Calu3 (cell line): Measurements from ENCODE around the gene C5AR2. TPM values are rescaled to one million over a fixed set of nuclear protein-coding genes. Genes with fewer than 3 reads are reported as not detected.
"Not testable (repeated sequence)": the region's sequence is repeated elsewhere in the genome, so short reads cannot be mapped to it uniquely, and the experiment has no call there.

Source experiments
- BruUV-seq: library from RNA; stranded (reverse); fragments of 400-500 nt; replicated peaks from 2 replicates; lab custom pipeline; 2021; lab: Mats Ljungman, UMichigan
- CTCF ChIA-PET: fragments of 300-600 bp; sonication (Branson Sonifier 250); formaldehyde crosslinking; loops from one replicate; lab custom pipeline; 2022; ENCODE audit warnings: antibody characterized with exemption; lab: Charles Lee
- DNase-seq: peaks from one replicate; pipeline ENCODE4 v3.0.0; 2022
- H3K27ac Mint-ChIP-seq: one replicate; pipeline ENCODE4 v1.8.0; 2022; ENCODE audit warnings: mixed read lengths; ENCODE audit not compliant: unreplicated experiment
- H3K27me3 Mint-ChIP-seq: one replicate; pipeline ENCODE4 v1.8.0; 2022; ENCODE audit warnings: mixed read lengths; ENCODE audit not compliant: unreplicated experiment
- H3K36me3 Mint-ChIP-seq: one replicate; pipeline ENCODE4 v1.8.0; 2022; ENCODE audit warnings: mild to moderate bottlenecking, moderate library complexity, mixed read lengths; ENCODE audit not compliant: insufficient read depth, unreplicated experiment
- H3K4me1 Mint-ChIP-seq: one replicate; pipeline ENCODE4 v1.8.0; 2022; ENCODE audit warnings: mild to moderate bottlenecking, low read depth, mixed read lengths; ENCODE audit not compliant: unreplicated experiment
- H3K4me3 Mint-ChIP-seq: one replicate; pipeline ENCODE4 v1.8.0; 2022; ENCODE audit warnings: mild to moderate bottlenecking, low read depth, moderate library complexity, mixed read lengths; ENCODE audit not compliant: unreplicated experiment
- H3K9me3 Mint-ChIP-seq: one replicate; pipeline ENCODE4 v1.8.0; 2022; ENCODE audit warnings: low read depth, mixed read lengths; ENCODE audit not compliant: unreplicated experiment
- intact Hi-C: fragments of 100-400 bp; cut with micrococcal nuclease; formaldehyde crosslinking; loops from one replicate; pipeline ENCODE4 v1.10.0; 2022; ENCODE audit not compliant: unreplicated experiment
- total RNA-seq: library from RNA; stranded (reverse); gene quantifications from 2 replicates; pipeline ENCODE4 v1.2.3, GENCODE V29; 2022
- TF ChIP-seq, protein P1 (sequence below): fragments of 200-600 bp; IDR thresholded peaks from one replicate; pipeline ENCODE4 v1.8.0; 2022; ENCODE audit warnings: antibody characterized with exemption; ENCODE audit not compliant: unreplicated experiment

The C5AR2 gene
- total RNA-seq, 1 experiment from 2014 or later: 0.31 TPM

DNA sequence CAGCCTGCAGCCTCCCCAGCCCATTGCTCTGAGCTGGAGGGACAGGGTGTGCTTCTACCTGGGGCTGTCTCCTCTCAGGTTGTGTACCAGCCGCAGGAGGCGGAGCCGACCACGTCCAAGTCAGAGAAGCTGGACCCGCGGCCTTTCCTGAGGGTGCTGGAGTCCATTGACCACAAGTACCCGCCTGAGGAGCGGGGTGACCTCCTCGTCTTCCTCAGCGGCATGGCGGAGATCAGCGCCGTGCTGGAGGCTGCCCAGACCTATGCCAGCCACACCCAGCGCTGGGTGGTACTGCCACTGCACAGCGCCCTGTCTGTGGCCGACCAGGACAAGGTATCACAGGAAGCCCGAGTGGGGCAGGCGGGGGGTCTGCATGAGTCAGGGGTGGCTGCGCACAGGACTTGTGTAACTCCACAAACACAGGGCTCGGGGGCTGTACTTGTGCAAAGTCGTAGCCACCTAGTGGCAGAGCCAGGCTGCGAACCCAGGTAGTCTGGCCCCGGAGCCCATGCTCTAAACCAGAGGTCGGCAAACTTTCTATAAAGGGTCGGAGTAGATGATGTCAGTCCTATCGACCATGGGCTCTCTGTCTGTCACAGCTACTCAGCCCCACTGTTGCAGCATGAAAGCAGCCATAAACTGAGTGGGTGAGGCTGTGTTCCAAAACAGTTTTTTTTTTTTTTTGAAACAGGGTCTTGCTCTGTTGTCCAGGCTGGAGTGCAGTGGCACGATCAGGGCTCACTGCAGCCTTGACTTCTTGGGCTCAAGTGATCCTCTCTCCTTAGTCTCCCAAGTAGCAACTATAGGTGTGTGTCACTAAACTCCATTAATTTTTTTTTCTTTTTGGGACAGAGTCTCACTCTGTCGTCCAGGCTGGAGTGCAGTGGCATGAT, 26.1 kb downstream of the C5AR2 start:
- intact Hi-C loops: no loop called here
- Mint-ChIP-seq H3K27ac (no peak overlapping the region), H3K4me3 (no peak overlapping the region), H3K4me1 (peaks cover under 1% of the 10 kb centered on the region), H3K36me3 (peaks cover 84% of the 10 kb centered on the region), H3K27me3 (no peaks in the 10 kb centered on the region), H3K9me3 (no peaks in the 10 kb centered on the region)
- TF ChIP-seq, protein P1, sequence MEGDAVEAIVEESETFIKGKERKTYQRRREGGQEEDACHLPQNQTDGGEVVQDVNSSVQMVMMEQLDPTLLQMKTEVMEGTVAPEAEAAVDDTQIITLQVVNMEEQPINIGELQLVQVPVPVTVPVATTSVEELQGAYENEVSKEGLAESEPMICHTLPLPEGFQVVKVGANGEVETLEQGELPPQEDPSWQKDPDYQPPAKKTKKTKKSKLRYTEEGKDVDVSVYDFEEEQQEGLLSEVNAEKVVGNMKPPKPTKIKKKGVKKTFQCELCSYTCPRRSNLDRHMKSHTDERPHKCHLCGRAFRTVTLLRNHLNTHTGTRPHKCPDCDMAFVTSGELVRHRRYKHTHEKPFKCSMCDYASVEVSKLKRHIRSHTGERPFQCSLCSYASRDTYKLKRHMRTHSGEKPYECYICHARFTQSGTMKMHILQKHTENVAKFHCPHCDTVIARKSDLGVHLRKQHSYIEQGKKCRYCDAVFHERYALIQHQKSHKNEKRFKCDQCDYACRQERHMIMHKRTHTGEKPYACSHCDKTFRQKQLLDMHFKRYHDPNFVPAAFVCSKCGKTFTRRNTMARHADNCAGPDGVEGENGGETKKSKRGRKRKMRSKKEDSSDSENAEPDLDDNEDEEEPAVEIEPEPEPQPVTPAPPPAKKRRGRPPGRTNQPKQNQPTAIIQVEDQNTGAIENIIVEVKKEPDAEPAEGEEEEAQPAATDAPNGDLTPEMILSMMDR: peak; percentile 55
- DNase-seq: no peak
- BruUV-seq: no TSS peak
- CTCF ChIA-PET: no interaction called here

DNA sequence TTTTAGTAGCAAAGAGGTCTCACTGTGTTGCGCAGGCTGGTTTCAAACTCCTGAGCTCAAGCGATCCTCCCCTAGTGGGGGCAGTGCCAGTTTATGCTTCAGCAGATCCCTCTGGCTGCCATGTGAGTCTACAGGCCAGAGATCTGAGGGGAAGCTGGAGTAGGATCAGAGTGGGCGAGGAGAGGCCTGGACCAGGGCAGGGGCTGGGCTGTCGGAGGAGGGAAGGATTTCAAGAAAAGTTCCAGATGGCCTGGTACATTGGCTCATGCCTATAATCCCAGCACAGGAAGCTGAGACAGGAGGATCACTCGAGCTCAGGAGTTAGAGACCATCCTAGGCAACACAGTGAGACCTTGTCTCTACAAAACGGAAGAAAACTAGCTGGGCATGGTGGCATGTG, 27.0 kb downstream of the C5AR2 start:
- DNase-seq: no peak
- Mint-ChIP-seq H3K36me3 (peaks cover 93% of the 10 kb centered on the region), H3K4me1 (no peaks in the 10 kb centered on the region), H3K4me3 (no peak overlapping the region), H3K9me3 (no peaks in the 10 kb centered on the region), H3K27me3 (no peaks in the 10 kb centered on the region), H3K27ac (no peak overlapping the region)
- CTCF ChIA-PET: interaction anchor here (0.5 kb wide), 1 partner anchor 465 kb away, joined by 13 read pairs; no protein-coding TSS in a partner anchor
- intact Hi-C loops: no loop called here
- no TSS peak for BruUV-seq
- TF ChIP-seq, protein P1: no peak

DNA sequence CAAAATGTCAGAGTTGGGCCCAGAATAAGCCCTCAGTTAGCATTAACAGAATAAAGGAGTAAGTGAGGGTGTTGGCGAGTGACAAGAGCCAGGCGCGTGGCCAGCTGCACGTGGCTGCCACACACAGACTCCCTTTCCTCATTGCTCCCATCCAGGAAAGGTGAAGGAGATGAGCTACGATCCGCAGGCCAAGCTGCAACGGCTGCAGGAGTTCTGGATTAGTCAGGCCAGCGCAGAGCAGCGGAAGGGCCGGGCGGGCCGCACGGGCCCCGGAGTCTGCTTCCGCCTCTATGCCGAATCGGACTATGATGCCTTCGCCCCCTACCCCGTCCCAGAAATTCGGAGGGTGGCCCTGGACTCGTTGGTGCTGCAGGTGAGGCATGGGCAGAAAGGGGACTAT, 30.3 kb downstream of the C5AR2 start:
- Mint-ChIP-seq H3K4me1 (no peaks in the 10 kb centered on the region), H3K4me3 (no peak overlapping the region), H3K27me3 (no peaks in the 10 kb centered on the region), H3K27ac (no peak overlapping the region), H3K36me3 (peaks cover 81% of the 10 kb centered on the region), H3K9me3 (no peaks in the 10 kb centered on the region)
- TF ChIP-seq, protein P1: no peak
- no TSS peak for BruUV-seq
- intact Hi-C loops: no loop called here
- CTCF ChIA-PET: interaction anchor here (0.6 kb wide), 1 partner anchor 88 kb away, joined by 4 read pairs; no protein-coding TSS in a partner anchor
- DNase-seq: no peak

DNA sequence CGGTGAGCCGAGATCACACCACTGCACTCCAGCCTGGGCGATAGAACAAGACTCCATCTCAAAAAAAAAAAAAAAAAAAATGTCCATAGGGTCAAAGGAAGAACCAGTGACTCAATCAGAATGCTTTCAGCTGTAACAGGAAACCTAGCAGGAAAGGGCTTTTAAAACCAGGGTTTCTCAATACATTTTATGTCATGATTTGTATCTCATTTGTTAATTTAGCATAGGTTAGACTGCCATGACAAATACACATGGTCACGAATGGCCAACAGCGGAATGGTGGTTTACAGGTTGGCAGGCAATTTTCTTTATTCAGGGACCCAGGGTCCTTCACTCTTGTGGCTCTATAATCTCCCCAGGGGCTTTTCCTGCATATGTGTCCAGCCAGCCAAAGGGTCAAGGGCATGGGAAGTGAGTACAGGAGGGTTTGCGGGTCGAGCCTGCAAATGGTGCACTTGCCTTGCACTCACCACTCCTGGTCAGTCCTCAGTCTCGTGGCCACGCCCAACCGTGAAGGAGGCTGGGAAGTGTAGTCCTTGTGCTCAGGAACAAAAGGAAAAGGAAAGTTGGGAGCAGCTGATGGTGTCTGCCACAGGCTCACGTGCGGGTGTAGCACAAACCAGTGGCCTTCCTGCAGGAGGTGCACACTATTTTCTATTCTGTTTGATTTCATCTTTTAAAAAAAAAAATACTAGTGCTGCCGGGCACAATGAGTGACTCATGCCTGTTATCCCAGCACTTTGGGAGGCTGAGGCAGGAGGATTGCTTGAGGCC, 32.0 kb downstream of the C5AR2 start:
- CTCF ChIA-PET: no interaction called here
- peaks cover 74% of the 10 kb centered on the region for H3K36me3 Mint-ChIP-seq
- BruUV-seq: no TSS peak
- no peak for DNase-seq
- TF ChIP-seq, protein P1: no peak
- H3K4me1 Mint-ChIP-seq: no peaks in the 10 kb centered on the region
- H3K27me3 Mint-ChIP-seq: no peaks in the 10 kb centered on the region
- no peaks in the 10 kb centered on the region for H3K9me3 Mint-ChIP-seq
- H3K4me3 Mint-ChIP-seq: no peak overlapping the region
- no peak overlapping the region for H3K27ac Mint-ChIP-seq
- intact Hi-C loops: no loop called here

DNA sequence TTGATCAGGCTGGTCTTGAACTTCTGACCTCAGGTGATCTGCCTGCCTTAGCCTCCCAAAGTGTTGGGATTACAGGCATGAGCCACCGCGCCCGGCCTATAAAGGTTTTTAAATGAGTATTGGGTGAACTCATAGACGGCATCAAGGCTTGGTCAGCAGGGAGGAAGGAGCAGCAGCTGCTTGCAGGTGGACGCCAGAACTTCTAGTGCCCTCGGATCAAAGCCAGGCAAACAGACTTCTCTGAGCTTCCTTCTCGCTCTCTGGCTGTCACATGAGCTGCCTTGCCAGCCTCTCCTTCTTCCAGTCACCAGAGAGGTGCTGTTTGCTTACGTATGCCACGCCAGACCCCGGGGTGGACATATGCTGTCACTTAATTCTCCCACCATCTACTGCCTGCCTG, 33.5 kb downstream of the C5AR2 start:
- DNase-seq, H3K27me3 Mint-ChIP-seq, H3K4me3 Mint-ChIP-seq, intact Hi-C loops, H3K9me3 Mint-ChIP-seq, CTCF ChIA-PET, H3K4me1 Mint-ChIP-seq, H3K27ac Mint-ChIP-seq, BruUV-seq: not testable (repeated sequence)
- peaks cover 73% of the 10 kb centered on the region for H3K36me3 Mint-ChIP-seq
